ENCODE measurements around the gene UBE2D2.

UBE2D2 gene

GRCh38 chr5:139631520-139632165 is 70.5 kb downstream of the UBE2D2 start:
- Histone ChIP-seq H3K27ac (ENCODE audit: low read length) (no peak overlapping the region), H3K36me3 (ENCODE audit: control insufficient read depth, low read depth, low read length) (peaks cover 18% of the 10 kb centered on the region), H3K9ac (ENCODE audit: low read length) (no peak overlapping the region), H3K9me3 (ENCODE audit: control insufficient read depth, low read depth, low read length) (no peaks in the 10 kb centered on the region), H3K4me3 (ENCODE audit: low read length) (no peak overlapping the region), H3K27me3 (ENCODE audit: control insufficient read depth, insufficient read depth, low read length) (no peaks in the 10 kb centered on the region), H3K4me1 (ENCODE audit: control insufficient read depth, low read depth, low read length) (peaks cover 18% of the 10 kb centered on the region)

- Histone ChIP-seq H3K36me3 (ENCODE audit: control insufficient read depth, low read depth, low read length) (no peaks in the 10 kb centered on the region), H3K27me3 (ENCODE audit: control insufficient read depth, insufficient read depth, low read length) (no peaks in the 10 kb centered on the region), H3K9me3 (ENCODE audit: control insufficient read depth, low read depth, low read length) (no peaks in the 10 kb centered on the region), H3K4me3 (ENCODE audit: low read length) (no peak overlapping the region), H3K9ac (ENCODE audit: low read length) (no peak overlapping the region), H3K4me1 (ENCODE audit: control insufficient read depth, low read depth, low read length) (peaks cover 29% of the 10 kb centered on the region), H3K27ac (ENCODE audit: low read length) (no peak overlapping the region)
These were observed 72.3 kb downstream of the UBE2D2 start for GRCh38 chr5:139633295-139634027.

- no peak overlapping the region for H3K27ac ChIP-seq (ENCODE audit: low read length)
- H3K27me3 ChIP-seq (ENCODE audit: control insufficient read depth, insufficient read depth, low read length), result no peaks in the 10 kb centered on the region
- H3K9me3 ChIP-seq (ENCODE audit: control insufficient read depth, low read depth, low read length), result no peaks in the 10 kb centered on the region
- no peak overlapping the region for H3K4me3 ChIP-seq (ENCODE audit: low read length)
- peaks cover 35% of the 10 kb centered on the region for H3K4me1 ChIP-seq (ENCODE audit: control insufficient read depth, low read depth, low read length)
- no peak overlapping the region for H3K9ac ChIP-seq (ENCODE audit: low read length)
- no peaks in the 10 kb centered on the region for H3K36me3 ChIP-seq (ENCODE audit: control insufficient read depth, low read depth, low read length)
These were observed 72.8 kb downstream of the UBE2D2 start for GRCh38 chr5:139634028-139634325.

- H3K4me1 ChIP-seq (ENCODE audit: control insufficient read depth, low read depth, low read length), result peaks cover 40% of the 10 kb centered on the region
- H3K9ac ChIP-seq (ENCODE audit: low read length), result no peak overlapping the region
- no peaks in the 10 kb centered on the region for H3K36me3 ChIP-seq (ENCODE audit: control insufficient read depth, low read depth, low read length)
- H3K9me3 ChIP-seq (ENCODE audit: control insufficient read depth, low read depth, low read length), result no peaks in the 10 kb centered on the region
- H3K4me3 ChIP-seq (ENCODE audit: low read length), result no peak overlapping the region
- no peaks in the 10 kb centered on the region for H3K27me3 ChIP-seq (ENCODE audit: control insufficient read depth, insufficient read depth, low read length)
- no peak overlapping the region for H3K27ac ChIP-seq (ENCODE audit: low read length)
These were observed 73.4 kb downstream of the UBE2D2 start for GRCh38 chr5:139634541-139634940.

GRCh38 chr5:139635191-139635590 is 74.1 kb downstream of the UBE2D2 start:
- no peaks in the 10 kb centered on the region for H3K9me3 ChIP-seq (ENCODE audit: control insufficient read depth, low read depth, low read length)
- H3K4me1 ChIP-seq (ENCODE audit: control insufficient read depth, low read depth, low read length), result peaks cover 45% of the 10 kb centered on the region
- no peak overlapping the region for H3K9ac ChIP-seq (ENCODE audit: low read length)
- H3K36me3 ChIP-seq (ENCODE audit: control insufficient read depth, low read depth, low read length), result no peaks in the 10 kb centered on the region
- no peak overlapping the region for H3K27ac ChIP-seq (ENCODE audit: low read length)
- no peak overlapping the region for H3K4me3 ChIP-seq (ENCODE audit: low read length)
- no peaks in the 10 kb centered on the region for H3K27me3 ChIP-seq (ENCODE audit: control insufficient read depth, insufficient read depth, low read length)

- H3K4me1 ChIP-seq (ENCODE audit: control insufficient read depth, low read depth, low read length), result peaks cover 50% of the 10 kb centered on the region
- H3K9ac ChIP-seq (ENCODE audit: low read length), result no peak overlapping the region
- no peaks in the 10 kb centered on the region for H3K27me3 ChIP-seq (ENCODE audit: control insufficient read depth, insufficient read depth, low read length)
- no peak overlapping the region for H3K27ac ChIP-seq (ENCODE audit: low read length)
- H3K4me3 ChIP-seq (ENCODE audit: low read length), result no peak overlapping the region
- no peaks in the 10 kb centered on the region for H3K36me3 ChIP-seq (ENCODE audit: control insufficient read depth, low read depth, low read length)
- no peaks in the 10 kb centered on the region for H3K9me3 ChIP-seq (ENCODE audit: control insufficient read depth, low read depth, low read length)
These were observed 74.6 kb downstream of the UBE2D2 start for GRCh38 chr5:139635606-139636206.

- H3K27ac ChIP-seq (ENCODE audit: low read length), result no peak overlapping the region
- no peaks in the 10 kb centered on the region for H3K9me3 ChIP-seq (ENCODE audit: control insufficient read depth, low read depth, low read length)
- H3K36me3 ChIP-seq (ENCODE audit: control insufficient read depth, low read depth, low read length), result no peaks in the 10 kb centered on the region
- no peaks in the 10 kb centered on the region for H3K27me3 ChIP-seq (ENCODE audit: control insufficient read depth, insufficient read depth, low read length)
- peaks cover 56% of the 10 kb centered on the region for H3K4me1 ChIP-seq (ENCODE audit: control insufficient read depth, low read depth, low read length)
- no peak overlapping the region for H3K9ac ChIP-seq (ENCODE audit: low read length)
- no peak overlapping the region for H3K4me3 ChIP-seq (ENCODE audit: low read length)
These were observed 75.2 kb downstream of the UBE2D2 start for GRCh38 chr5:139636207-139636792.

- no peak overlapping the region for H3K9ac ChIP-seq (ENCODE audit: low read length)
- no peaks in the 10 kb centered on the region for H3K9me3 ChIP-seq (ENCODE audit: control insufficient read depth, low read depth, low read length)
- no peaks in the 10 kb centered on the region for H3K27me3 ChIP-seq (ENCODE audit: control insufficient read depth, insufficient read depth, low read length)
- no peak overlapping the region for H3K27ac ChIP-seq (ENCODE audit: low read length)
- H3K4me1 ChIP-seq (ENCODE audit: control insufficient read depth, low read depth, low read length), result peaks cover 58% of the 10 kb centered on the region
- H3K4me3 ChIP-seq (ENCODE audit: low read length), result peak overlapping the region; percentile 55
- no peaks in the 10 kb centered on the region for H3K36me3 ChIP-seq (ENCODE audit: control insufficient read depth, low read depth, low read length)
These were observed 75.9 kb downstream of the UBE2D2 start for GRCh38 chr5:139636975-139637408.

- Histone ChIP-seq H3K36me3 (ENCODE audit: control insufficient read depth, low read depth, low read length) (no peaks in the 10 kb centered on the region), H3K4me3 (ENCODE audit: low read length) (peak overlapping the region; percentile 55), H3K27me3 (ENCODE audit: control insufficient read depth, insufficient read depth, low read length) (no peaks in the 10 kb centered on the region), H3K4me1 (ENCODE audit: control insufficient read depth, low read depth, low read length) (peaks cover 58% of the 10 kb centered on the region), H3K9me3 (ENCODE audit: control insufficient read depth, low read depth, low read length) (no peaks in the 10 kb centered on the region), H3K27ac (ENCODE audit: low read length) (no peak overlapping the region), H3K9ac (ENCODE audit: low read length) (peak overlapping the region; percentile 49)
These were observed 76.4 kb downstream of the UBE2D2 start for GRCh38 chr5:139637438-139638089.

- peak overlapping the region; percentile 55 for H3K4me3 ChIP-seq (ENCODE audit: low read length)
These were observed 77.1 kb downstream of the UBE2D2 start for GRCh38 chr5:139638090-139638735.

More at GRCh38 chr5:139638090-139638735, 77.1 kb downstream of the UBE2D2 start:
- Histone ChIP-seq H3K27me3 (ENCODE audit: control insufficient read depth, insufficient read depth, low read length) (no peaks in the 10 kb centered on the region), H3K27ac (ENCODE audit: low read length) (no peak overlapping the region), H3K9me3 (ENCODE audit: control insufficient read depth, low read depth, low read length) (no peaks in the 10 kb centered on the region), H3K36me3 (ENCODE audit: control insufficient read depth, low read depth, low read length) (no peaks in the 10 kb centered on the region), H3K4me1 (ENCODE audit: control insufficient read depth, low read depth, low read length) (peaks cover 60% of the 10 kb centered on the region), H3K9ac (ENCODE audit: low read length) (peak overlapping the region; percentile 49)
